BJ (cell line): ENCODE results near the gene SPATA17. TPM values are rescaled to one million over a fixed set of nuclear protein-coding genes. Genes with fewer than 3 reads are reported as not detected.

Source experiments
- CTCF ChIA-PET: fragments of 350-600 bp; formaldehyde crosslinking; extraction: SDS; loops from one replicate; lab custom pipeline; 2021; ENCODE audit warnings: antibody characterized with exemption, inconsistent platforms; lab: Yijun Ruan, JAX
- POLR2A ChIA-PET: fragments of 300-600 bp; sonication (Branson Sonifier 250); formaldehyde crosslinking; extraction: SDS; loops from one replicate; lab custom pipeline; 2021; ENCODE audit warnings: antibody characterized with exemption; lab: Charles Lee
- DNase-seq: peaks from one replicate; pipeline ENCODE4 v3.0.0-alpha.2; 2011; ENCODE audit warnings: low read depth
- H3K27me3 ChIP-seq: 2 replicates; pipeline ENCODE4 v1.6.0; 2011; ENCODE audit warnings: low read length; ENCODE audit not compliant: control insufficient read depth, insufficient read depth
- H3K36me3 ChIP-seq: 2 replicates; pipeline ENCODE4 v1.5.1; 2011; ENCODE audit warnings: low read length; ENCODE audit not compliant: control insufficient read depth, insufficient read depth
- H3K4me3 ChIP-seq: 2 replicates; pipeline ENCODE4 v1.5.1; 2011; ENCODE audit warnings: low read depth, mild to moderate bottlenecking, control low read depth, low read length
- polyA plus RNA-seq: library from polyadenylated mRNA; depleted of rRNA; stranded (reverse); fragments of >200 nt; gene quantifications from 2 replicates; pipeline ENCODE4 v1.2.3, GENCODE V29; 2011
- TF ChIP-seq, protein P1 (sequence below): IDR thresholded peaks from 2 replicates; pipeline ENCODE4 v1.5.1; 2011; ENCODE audit warnings: low read depth, mild to moderate bottlenecking, control low read depth, inconsistent platforms, low read length, moderate library complexity; ENCODE audit not compliant: insufficient read depth

The SPATA17 gene
- polyA plus RNA-seq, 1 experiment = 0.52 TPM

DNA sequence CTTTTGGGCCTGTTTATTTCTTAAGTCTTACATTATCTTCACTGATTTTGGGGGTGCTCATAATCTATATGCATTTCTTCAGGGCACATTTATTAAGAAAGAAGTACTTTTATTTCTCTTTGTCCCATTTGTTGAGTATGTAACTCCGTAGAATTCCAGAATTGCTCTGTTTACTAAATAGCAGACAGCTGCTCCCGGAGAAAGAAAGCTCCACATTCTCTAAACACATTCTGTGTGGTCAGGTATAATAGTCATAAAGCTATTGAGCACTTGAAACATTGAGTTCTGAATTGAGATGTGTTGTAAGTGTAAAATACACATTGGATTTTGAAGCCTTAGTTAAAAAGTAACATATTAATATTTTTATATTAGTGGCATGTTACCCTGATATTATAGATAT, 206.5 kb downstream of the SPATA17 start:
- Histone ChIP-seq H3K4me3 (no peak overlapping the region), H3K27me3 (no peaks in the 10 kb centered on the region), H3K36me3 (no peaks in the 10 kb centered on the region)
- ChIA-PET POLR2A (no interaction called here), CTCF (no interaction called here)
- TF ChIP-seq, protein P1, sequence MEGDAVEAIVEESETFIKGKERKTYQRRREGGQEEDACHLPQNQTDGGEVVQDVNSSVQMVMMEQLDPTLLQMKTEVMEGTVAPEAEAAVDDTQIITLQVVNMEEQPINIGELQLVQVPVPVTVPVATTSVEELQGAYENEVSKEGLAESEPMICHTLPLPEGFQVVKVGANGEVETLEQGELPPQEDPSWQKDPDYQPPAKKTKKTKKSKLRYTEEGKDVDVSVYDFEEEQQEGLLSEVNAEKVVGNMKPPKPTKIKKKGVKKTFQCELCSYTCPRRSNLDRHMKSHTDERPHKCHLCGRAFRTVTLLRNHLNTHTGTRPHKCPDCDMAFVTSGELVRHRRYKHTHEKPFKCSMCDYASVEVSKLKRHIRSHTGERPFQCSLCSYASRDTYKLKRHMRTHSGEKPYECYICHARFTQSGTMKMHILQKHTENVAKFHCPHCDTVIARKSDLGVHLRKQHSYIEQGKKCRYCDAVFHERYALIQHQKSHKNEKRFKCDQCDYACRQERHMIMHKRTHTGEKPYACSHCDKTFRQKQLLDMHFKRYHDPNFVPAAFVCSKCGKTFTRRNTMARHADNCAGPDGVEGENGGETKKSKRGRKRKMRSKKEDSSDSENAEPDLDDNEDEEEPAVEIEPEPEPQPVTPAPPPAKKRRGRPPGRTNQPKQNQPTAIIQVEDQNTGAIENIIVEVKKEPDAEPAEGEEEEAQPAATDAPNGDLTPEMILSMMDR = no peak
- DNase-seq = no peak

DNA sequence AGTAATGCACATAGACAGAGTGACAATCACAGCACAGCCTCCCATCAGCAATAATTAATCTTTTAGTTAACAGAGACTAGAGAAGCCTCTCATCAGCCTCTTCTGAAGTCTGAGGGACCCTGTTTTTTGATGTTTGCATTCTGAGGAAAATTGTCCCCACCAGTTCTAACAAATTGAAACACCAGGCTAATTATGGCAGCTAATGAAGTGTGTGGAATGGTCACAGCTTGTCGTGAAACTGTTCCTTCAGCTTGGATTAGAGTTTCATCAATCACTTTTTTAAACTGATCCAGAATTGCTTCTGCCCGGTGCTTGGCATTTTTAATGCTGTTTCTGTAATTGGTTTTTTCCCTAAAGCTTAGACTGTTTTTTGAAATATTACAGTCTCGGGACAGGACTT, 208.0 kb downstream of the SPATA17 start:
- H3K4me3 ChIP-seq = no peak overlapping the region
- ChIA-PET POLR2A (no interaction called here), CTCF (no interaction called here)
- no peaks in the 10 kb centered on the region for H3K27me3 ChIP-seq
- H3K36me3 ChIP-seq = no peaks in the 10 kb centered on the region
- DNase-seq = no peak
- TF ChIP-seq, protein P1 = no peak

- TF ChIP-seq, protein P1 = no peak
- no peak overlapping the region for H3K4me3 ChIP-seq
- CTCF ChIA-PET = no interaction called here
- no peaks in the 10 kb centered on the region for H3K27me3 ChIP-seq
- POLR2A ChIA-PET = no interaction called here
- DNase-seq = no peak
- no peaks in the 10 kb centered on the region for H3K36me3 ChIP-seq
These were observed 215.6 kb downstream of the SPATA17 start for GRCh38 chr1:217846733-217847132.

- POLR2A ChIA-PET = no interaction called here
- TF ChIP-seq, protein P1 = no peak
These were observed 216.5 kb downstream of the SPATA17 start for GRCh38 chr1:217847643-217848042.

DNA sequence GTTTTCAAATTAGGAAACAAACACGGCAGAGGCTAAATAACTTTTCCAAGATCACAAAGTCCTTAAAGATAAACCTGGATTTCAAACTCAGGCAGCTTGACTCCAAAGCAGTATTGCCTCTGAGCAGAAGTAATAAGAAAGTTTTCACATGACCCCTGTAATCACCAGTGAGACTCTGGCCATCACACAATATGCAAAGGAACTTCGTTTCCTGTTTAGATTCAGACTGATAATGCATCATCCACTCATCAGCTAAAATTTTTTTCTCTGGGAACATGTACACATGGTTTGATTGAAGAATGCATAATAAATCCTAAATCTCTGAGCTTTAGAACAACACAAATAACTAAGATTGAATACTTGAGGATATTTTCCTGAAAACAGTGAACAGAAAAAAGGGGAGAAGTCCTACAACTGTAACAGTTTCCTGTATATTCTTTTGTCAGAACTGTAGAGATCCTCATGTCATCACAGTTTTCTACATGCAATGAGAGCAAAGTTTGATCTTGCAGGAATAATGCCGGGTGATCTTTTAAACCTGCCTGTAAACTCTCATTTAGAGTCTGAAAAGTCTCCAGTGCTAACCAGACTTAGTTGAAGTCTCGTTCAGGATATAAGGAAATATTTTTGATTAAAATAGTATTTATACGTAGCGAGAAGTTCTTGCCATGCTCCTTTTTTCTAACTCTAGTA, 225.3 kb downstream of the SPATA17 start:
- no peak overlapping the region for H3K4me3 ChIP-seq
- POLR2A ChIA-PET = no interaction called here
- CTCF ChIA-PET = no interaction called here
- no peaks in the 10 kb centered on the region for H3K27me3 ChIP-seq
- TF ChIP-seq, protein P1 = no peak
- no peak for DNase-seq
- H3K36me3 ChIP-seq = no peaks in the 10 kb centered on the region

More at GRCh38 chr1:217847643-217848042, 216.5 kb downstream of the SPATA17 start:
- Histone ChIP-seq H3K27me3 (no peaks in the 10 kb centered on the region), H3K36me3 (no peaks in the 10 kb centered on the region), H3K4me3 (no peak overlapping the region)
- CTCF ChIA-PET = no interaction called here
- no peak for DNase-seq
